Naive thymus-derived CD8-positive, alpha-beta T cell (primary cell): Measurements from ENCODE around the gene MACIR. TPM values are rescaled to one million over a fixed set of nuclear protein-coding genes. Genes with fewer than 3 reads are reported as not detected.

Experiments used
- ATAC-seq, 2 donors: fragments of 150-1000 bp; cut with Tn5 transposase in 1 of 2; sonication (Bioruptor Pico), chemical (Tn5 transposase) in 1 of 2; 1 replicate in 1 of 2; 2 replicates in 1 of 2; pipeline ENCODE4 v1.10.0; 2021; ENCODE audit warnings: mild to moderate bottlenecking in 2 of 2, moderate library complexity in 2 of 2
- POLR2A ChIA-PET: fragments of 350-600 bp; sonication (Branson Sonifier 250); formaldehyde crosslinking; loops from one replicate; lab custom pipeline; 2021; ENCODE audit warnings: antibody characterized with exemption; lab: Charles Lee
- DNase-seq, 10 donors: peaks; one replicate each; pipeline versions ENCODE4 v3.0.0 to v3.0.0-alpha.2; 2020 to 2022
- H3K27ac Mint-ChIP-seq, 10 donors: one replicate each; pipeline ENCODE4 v1.8.0; 2020 to 2022; ENCODE audit warnings: mild to moderate bottlenecking in 10 of 10, mixed read lengths in 10 of 10, moderate library complexity in 4 of 10, inconsistent platforms in 1 of 10
- H3K27me3 Mint-ChIP-seq, 5 donors: one replicate each; pipeline ENCODE4 v1.8.0; 2021 to 2022; ENCODE audit warnings: mixed read lengths in 5 of 5
- H3K36me3 Mint-ChIP-seq, 3 donors: one replicate each; pipeline ENCODE4 v1.8.0; 2020 to 2022; ENCODE audit warnings: mixed read lengths in 3 of 3, mild to moderate bottlenecking in 2 of 3, inconsistent platforms in 1 of 3
- H3K4me1 Mint-ChIP-seq, 4 donors: one replicate each; pipeline ENCODE4 v1.8.0; 2021 to 2022; ENCODE audit warnings: mixed read lengths in 4 of 4
- H3K4me3 Mint-ChIP-seq, 10 donors: one replicate each; pipeline ENCODE4 v1.8.0; 2020 to 2022; ENCODE audit warnings: mild to moderate bottlenecking in 10 of 10, mixed read lengths in 10 of 10, moderate library complexity in 6 of 10, inconsistent platforms in 1 of 10
- H3K9me3 Mint-ChIP-seq, 9 donors: one replicate each; pipeline ENCODE4 v1.8.0; 2020 to 2022; ENCODE audit warnings: mixed read lengths in 9 of 9, mild to moderate bottlenecking in 3 of 9, inconsistent platforms in 1 of 9, moderate library complexity in 1 of 9
- polyA plus RNA-seq, 3 donors: library from polyadenylated mRNA; unstranded; fragments of 300-500 nt; fragmentation: Illumina TruSeq; gene quantifications; one replicate each; pipeline ENCODE4 v1.2.3, GENCODE V29; 2021
- total RNA-seq, 8 experiments: library from RNA in 2 of 8; stranded (reverse) in 2 of 8; gene quantifications; one replicate each; pipeline ENCODE4 v1.2.3 and lab custom pipeline; 2021 to 2026

MACIR gene
- total and polyA plus RNA-seq, 5 experiments from 2014 or later, result 0.76 to 2.2 (median 1.2) TPM

- H3K4me3 Mint-ChIP-seq, result no peak overlapping the region
- DNase-seq (no peak), ATAC-seq (no peak)
- H3K9me3 Mint-ChIP-seq, result peaks cover 0 to 10% (median 0%) of the 10 kb centered on the region in 9 donors
- POLR2A ChIA-PET, result no interaction called here
- H3K27ac Mint-ChIP-seq, result no peak overlapping the region
- peaks cover 25 to 59% (median 33%) of the 10 kb centered on the region in 5 donors for H3K27me3 Mint-ChIP-seq
- peaks cover 6 to 17% (median 10%) of the 10 kb centered on the region in 4 donors for H3K4me1 Mint-ChIP-seq
- H3K36me3 Mint-ChIP-seq, result peaks cover 0 to 6% (median 0%) of the 10 kb centered on the region in 3 donors
These were observed 9.5 kb upstream of the MACIR start for GRCh38 chr5:103249068-103249467.

DNA sequence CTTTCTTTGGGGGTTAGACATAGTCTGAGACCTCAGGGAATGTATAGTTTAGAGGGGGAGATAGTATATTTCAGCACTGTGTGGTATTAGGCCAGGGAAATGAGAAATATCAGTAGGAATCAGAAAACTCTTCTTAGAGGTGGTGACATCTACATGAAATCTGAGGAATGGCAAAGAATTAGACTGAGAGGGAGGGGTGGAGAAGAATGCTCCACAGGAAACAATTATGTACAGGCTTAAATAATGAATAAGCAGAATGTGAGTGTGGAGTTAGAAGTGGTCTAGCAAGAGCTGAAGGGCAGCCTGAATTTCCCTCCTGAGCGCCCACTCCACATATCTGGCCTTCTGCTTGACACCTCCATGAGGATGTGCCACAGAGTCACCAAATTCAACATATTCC, 3.6 kb upstream of the MACIR start:
- POLR2A ChIA-PET, result no interaction called here
- DNase-seq (no peak), ATAC-seq (no peak)
- Mint-ChIP-seq H3K4me3 (no peak overlapping the region), H3K4me1 (peaks cover 2 to 9% (median 7%) of the 10 kb centered on the region in 4 donors), H3K36me3 (peaks cover 0 to 1% (median 0%) of the 10 kb centered on the region in 3 donors), H3K27ac (no peak overlapping the region), H3K27me3 (peaks cover 10 to 36% (median 22%) of the 10 kb centered on the region in 5 donors), H3K9me3 (no peaks in the 10 kb centered on the region)

DNA sequence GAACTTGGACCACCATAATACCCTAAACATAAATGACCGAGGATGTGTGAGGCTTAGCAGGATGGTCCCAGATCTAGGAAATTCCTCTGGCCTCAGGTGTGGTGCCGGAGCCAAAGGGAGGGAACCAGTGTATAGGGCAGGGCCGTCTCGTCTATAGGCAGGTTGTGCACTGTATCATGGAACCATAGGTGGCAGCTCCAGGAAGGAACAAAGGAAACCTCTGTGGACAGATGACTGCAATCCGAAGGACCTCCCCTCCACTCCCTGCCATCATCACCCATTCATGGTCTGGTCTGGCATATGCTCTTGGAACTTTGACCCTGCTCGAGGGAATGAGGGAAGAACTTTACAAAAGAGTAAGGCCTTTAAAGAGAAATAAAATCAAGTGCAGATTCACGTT, 2.9 kb upstream of the MACIR start:
- H3K27me3 Mint-ChIP-seq, result peaks cover 10 to 29% (median 22%) of the 10 kb centered on the region in 5 donors
- no peaks in the 10 kb centered on the region for H3K9me3 Mint-ChIP-seq
- peaks cover 0 to 1% (median 0%) of the 10 kb centered on the region in 3 donors for H3K36me3 Mint-ChIP-seq
- POLR2A ChIA-PET, result no interaction called here
- H3K4me1 Mint-ChIP-seq, result peaks cover 2 to 14% (median 11%) of the 10 kb centered on the region in 4 donors
- ATAC-seq, result no peak
- no peak overlapping the region for H3K27ac Mint-ChIP-seq
- no peak overlapping the region for H3K4me3 Mint-ChIP-seq
- no peak for DNase-seq

DNA sequence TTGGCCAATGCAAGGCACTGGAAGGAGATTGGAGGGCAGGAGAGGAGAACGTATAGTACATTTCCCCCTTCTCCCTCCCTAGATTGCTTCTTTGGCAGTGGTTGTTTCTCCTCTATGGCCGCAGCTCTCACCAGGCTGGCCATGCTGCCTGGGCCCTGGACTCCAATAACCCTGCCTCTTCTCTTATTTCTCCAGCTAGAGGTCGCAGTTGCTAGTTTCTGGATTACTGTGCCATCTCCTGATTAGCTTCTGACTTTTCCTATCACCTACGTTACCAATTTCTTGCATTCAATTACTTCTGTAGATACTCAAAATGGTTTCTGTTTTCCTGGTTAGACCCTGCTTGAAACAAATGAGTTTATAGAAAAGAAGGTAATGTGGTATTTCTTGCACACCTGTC, 2.4 kb upstream of the MACIR start:
- peaks cover 4 to 19% (median 14%) of the 10 kb centered on the region in 4 donors for H3K4me1 Mint-ChIP-seq
- H3K4me3 Mint-ChIP-seq, result no peak overlapping the region
- POLR2A ChIA-PET, result no interaction called here
- H3K27ac Mint-ChIP-seq, result no peak overlapping the region
- H3K36me3 Mint-ChIP-seq, result peaks cover 0 to 1% (median 0%) of the 10 kb centered on the region in 3 donors
- no peak for ATAC-seq
- no peaks in the 10 kb centered on the region for H3K9me3 Mint-ChIP-seq
- DNase-seq, result no peak
- H3K27me3 Mint-ChIP-seq, result peaks cover 8 to 24% (median 17%) of the 10 kb centered on the region in 5 donors

GRCh38 chr5:103258957-103259704, 568 bp downstream of the MACIR start:
- H3K4me1 Mint-ChIP-seq, result peaks cover 7 to 22% (median 15%) of the 10 kb centered on the region in 4 donors
- DNase-seq (peak; percentile 43 to 75 (median 60)), ATAC-seq (peak; percentile 56 to 60)
- H3K9me3 Mint-ChIP-seq, result no peaks in the 10 kb centered on the region
- no peaks in the 10 kb centered on the region for H3K36me3 Mint-ChIP-seq
- peak overlapping the region in 7 of 10 donors; percentile 52 to 85 (median 74) for H3K27ac Mint-ChIP-seq
- H3K27me3 Mint-ChIP-seq, result peaks cover 3 to 20% (median 9%) of the 10 kb centered on the region in 5 donors
- peak overlapping the region; percentile 81 to 92 (median 84) for H3K4me3 Mint-ChIP-seq
- POLR2A ChIA-PET, result interaction anchor here (1.4 to 2.9 kb wide), 3 partner anchors 17 to 304 kb away, joined by 4 to 20 read pairs (median 5); partner anchors contain the start of genes GIN1 and PPIP5K2

- peaks cover 7 to 22% (median 15%) of the 10 kb centered on the region in 4 donors for H3K4me1 Mint-ChIP-seq
- H3K27me3 Mint-ChIP-seq, result peaks cover 1 to 16% (median 8%) of the 10 kb centered on the region in 5 donors
- ATAC-seq, result no peak
- POLR2A ChIA-PET, result interaction anchor here (1.6 to 2.9 kb wide), 2 partner anchors 16 to 140 kb away, joined by 5 to 20 read pairs; partner anchors contain the start of genes GIN1 and PPIP5K2
- peak overlapping the region; percentile 12 to 85 (median 64) for H3K27ac Mint-ChIP-seq
- H3K9me3 Mint-ChIP-seq, result no peaks in the 10 kb centered on the region
- DNase-seq, result peak in 5 of 10 donors; percentile 1 to 40 (median 12)
- peak overlapping the region; percentile 81 to 92 (median 84) for H3K4me3 Mint-ChIP-seq
- no peaks in the 10 kb centered on the region for H3K36me3 Mint-ChIP-seq
These were observed 1.3 kb downstream of the MACIR start for GRCh38 chr5:103259705-103260355.

DNA sequence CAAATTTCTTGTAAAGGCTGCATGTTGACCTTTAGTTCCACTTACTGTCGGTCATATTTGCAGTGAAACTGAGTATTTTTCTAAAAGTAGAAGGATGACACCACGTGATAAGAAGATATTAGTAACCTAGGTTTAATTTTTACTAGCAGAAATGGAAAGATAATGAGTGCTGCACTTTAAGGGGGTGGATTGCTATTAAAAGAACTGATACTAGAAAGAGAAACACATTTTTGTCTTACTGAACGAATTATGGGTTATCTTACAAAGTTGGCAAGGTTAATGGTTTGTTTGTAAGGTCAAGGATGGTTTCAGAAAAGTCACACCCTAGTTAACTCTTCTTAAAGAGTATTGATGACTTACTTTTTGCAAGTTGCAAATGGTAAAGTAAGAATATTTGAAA, 2.4 kb downstream of the MACIR start:
- Mint-ChIP-seq H3K27ac (no peak overlapping the region), H3K9me3 (no peaks in the 10 kb centered on the region), H3K4me1 (peaks cover 7 to 22% (median 15%) of the 10 kb centered on the region in 4 donors), H3K36me3 (no peaks in the 10 kb centered on the region), H3K27me3 (peaks cover 0 to 5% (median 0%) of the 10 kb centered on the region in 5 donors), H3K4me3 (peak overlapping the region in 1 of 10 donors; percentile 66)
- DNase-seq, result no peak
- no peak for ATAC-seq
- POLR2A ChIA-PET, result no interaction called here

DNA sequence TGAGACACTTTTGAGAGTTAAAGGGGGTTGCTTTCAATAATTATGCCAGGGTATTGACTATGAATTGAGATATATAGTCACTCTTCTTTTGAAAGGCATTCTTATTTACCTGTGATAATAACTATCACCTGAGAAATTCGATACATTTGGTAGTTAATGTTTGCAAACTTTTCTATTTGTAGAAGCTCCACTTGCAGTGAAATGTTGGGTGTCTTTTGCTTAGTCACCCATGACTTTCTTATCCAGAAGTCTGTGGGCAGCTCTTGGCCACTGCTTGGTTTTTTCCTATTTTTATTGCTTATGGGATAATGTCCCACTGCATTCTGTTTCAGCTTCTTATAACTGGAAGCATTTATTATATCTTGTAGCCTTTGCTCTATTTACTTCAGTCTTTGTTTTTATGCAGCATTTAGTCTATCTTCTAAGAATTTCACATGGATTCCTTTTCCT, 3.9 kb downstream of the MACIR start:
- Mint-ChIP-seq H3K27me3 (no peaks in the 10 kb centered on the region), H3K27ac (no peak overlapping the region), H3K4me3 (no peak overlapping the region), H3K9me3 (no peaks in the 10 kb centered on the region), H3K36me3 (no peaks in the 10 kb centered on the region), H3K4me1 (peaks cover 7 to 22% (median 15%) of the 10 kb centered on the region in 4 donors)
- POLR2A ChIA-PET, result no interaction called here
- ATAC-seq (no peak), DNase-seq (no peak)

- POLR2A ChIA-PET, result no interaction called here
- H3K36me3 Mint-ChIP-seq, result no peaks in the 10 kb centered on the region
These were observed 4.5 kb downstream of the MACIR start for GRCh38 chr5:103263054-103263453.

DNA sequence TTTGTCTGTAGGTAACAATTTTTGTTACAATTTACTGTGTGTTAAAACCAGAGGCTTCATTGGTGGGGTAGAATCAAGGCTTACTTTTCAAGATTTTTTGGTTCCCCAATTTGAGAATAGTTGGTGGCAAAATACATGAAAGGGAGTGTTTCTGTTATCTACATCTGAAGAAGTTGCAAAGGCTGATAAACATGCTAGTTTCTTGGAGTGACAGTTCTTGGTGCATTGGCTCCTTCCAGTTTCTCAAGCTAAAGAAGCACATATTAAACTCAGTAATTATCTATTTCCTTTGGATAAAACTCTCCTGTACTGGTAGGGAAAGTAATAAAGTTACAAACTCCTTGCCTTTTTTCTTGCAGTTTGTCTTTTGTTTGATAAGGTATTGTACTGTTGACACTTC, 5.9 kb downstream of the MACIR start:
- DNase-seq (no peak), ATAC-seq (no peak)
- Mint-ChIP-seq H3K36me3 (no peaks in the 10 kb centered on the region), H3K4me3 (no peak overlapping the region), H3K27me3 (no peaks in the 10 kb centered on the region), H3K27ac (no peak overlapping the region), H3K4me1 (peaks cover 7 to 17% (median 12%) of the 10 kb centered on the region in 4 donors), H3K9me3 (no peaks in the 10 kb centered on the region)
- POLR2A ChIA-PET, result interaction anchor here (0.6 kb wide), 1 partner anchor 315 kb away, joined by 4 read pairs; no protein-coding TSS in a partner anchor

More at GRCh38 chr5:103263054-103263453, 4.5 kb downstream of the MACIR start:
- Mint-ChIP-seq H3K27me3 (no peaks in the 10 kb centered on the region), H3K4me1 (peaks cover 7 to 20% (median 15%) of the 10 kb centered on the region in 4 donors), H3K27ac (no peak overlapping the region), H3K9me3 (no peaks in the 10 kb centered on the region), H3K4me3 (no peak overlapping the region)
- ATAC-seq, result no peak
- DNase-seq, result no peak

DNA sequence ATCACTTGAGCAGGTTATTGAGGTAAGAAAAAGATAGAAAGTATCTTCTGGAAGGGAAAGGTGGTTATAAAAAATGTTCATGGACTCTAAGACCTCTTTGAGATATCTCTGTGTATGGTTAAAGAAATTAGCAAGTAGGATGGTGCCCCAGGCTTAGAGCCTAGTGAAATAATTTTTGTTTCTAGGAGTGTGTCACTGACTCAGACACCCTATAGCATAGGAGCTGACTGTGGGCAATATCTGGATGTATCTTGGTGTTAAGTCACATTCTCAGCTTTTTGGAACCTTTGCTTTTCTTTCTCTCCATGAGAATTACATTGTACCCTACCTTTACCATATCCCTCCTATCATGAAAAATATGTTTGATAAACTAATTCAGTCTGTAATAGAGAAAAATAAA, 12.0 kb downstream of the MACIR start:
- H3K4me3 Mint-ChIP-seq, result no peak overlapping the region
- H3K36me3 Mint-ChIP-seq, result no peaks in the 10 kb centered on the region
- no peaks in the 10 kb centered on the region for H3K9me3 Mint-ChIP-seq
- DNase-seq (no peak), ATAC-seq (no peak)
- POLR2A ChIA-PET, result no interaction called here
- no peak overlapping the region for H3K27ac Mint-ChIP-seq
- no peaks in the 10 kb centered on the region for H3K27me3 Mint-ChIP-seq
- peaks cover 2 to 16% (median 9%) of the 10 kb centered on the region in 4 donors for H3K4me1 Mint-ChIP-seq

GRCh38 chr5:103271570-103272289, 13.2 kb downstream of the MACIR start:
- no peaks in the 10 kb centered on the region for H3K27me3 Mint-ChIP-seq
- peaks cover 0 to 9% (median 5%) of the 10 kb centered on the region in 3 donors for H3K36me3 Mint-ChIP-seq
- H3K9me3 Mint-ChIP-seq, result no peaks in the 10 kb centered on the region
- peak overlapping the region in 2 of 10 donors; percentile 7 to 10 for H3K4me3 Mint-ChIP-seq
- POLR2A ChIA-PET, result no interaction called here
- ATAC-seq (no peak), DNase-seq (no peak)
- H3K27ac Mint-ChIP-seq, result no peak overlapping the region
- H3K4me1 Mint-ChIP-seq, result peaks cover 2 to 16% (median 9%) of the 10 kb centered on the region in 4 donors
